WTC11 (cell line): ENCODE results near the gene S1PR5. TPM values are rescaled to one million over a fixed set of nuclear protein-coding genes. Genes with fewer than 3 reads are reported as not detected.

Experiments
- ATAC-seq: fragments of 200-7000 bp; cut with Tn5 transposase; 2 replicates; pipeline ENCODE4 v1.10.0; 2021; ENCODE audit warnings: mild to moderate bottlenecking, moderate library complexity
- CTCF ChIA-PET: fragments of 300-600 bp; sonication (Branson Sonifier 250); formaldehyde crosslinking; loops from one replicate; lab custom pipeline; 2021; ENCODE audit warnings: antibody characterized with exemption; lab: Charles Lee
- POLR2A ChIA-PET: fragments of 350-600 bp; sonication (Branson Sonifier 250); formaldehyde crosslinking; loops from one replicate; lab custom pipeline; 2021; ENCODE audit warnings: antibody characterized with exemption; lab: Charles Lee
- DNase-seq: peaks from one replicate; pipeline ENCODE4 v3.0.0; 2021; ENCODE audit warnings: low spot score
- H3K27ac Mint-ChIP-seq: 2 replicates; pipeline ENCODE4 v1.8.0; 2021; ENCODE audit warnings: mixed read lengths
- H3K27me3 Mint-ChIP-seq: 2 replicates; pipeline ENCODE4 v1.8.0; 2021; ENCODE audit warnings: low read depth, mild to moderate bottlenecking, moderate library complexity, mixed read lengths
- H3K36me3 Mint-ChIP-seq: 2 replicates; pipeline ENCODE4 v1.8.0; 2021; ENCODE audit warnings: mixed read lengths
- H3K4me1 Mint-ChIP-seq: 2 replicates; pipeline ENCODE4 v1.8.0; 2022; ENCODE audit warnings: mixed read lengths
- H3K4me3 Mint-ChIP-seq: 2 replicates; pipeline ENCODE4 v1.8.0; 2021; ENCODE audit warnings: mild to moderate bottlenecking, moderate library complexity, mixed read lengths
- H3K9me3 Mint-ChIP-seq: 2 replicates; pipeline ENCODE4 v1.8.0; 2021; ENCODE audit warnings: mixed read lengths
- ATF1 ChIP-seq: sonication (generic); formaldehyde crosslinking; IDR thresholded peaks from 2 replicates; pipeline ENCODE4 v1.8.1; 2023; ENCODE audit warnings: mild to moderate bottlenecking, moderate library complexity, missing genetic modification reagents
- ATF3 ChIP-seq: sonication (generic); formaldehyde crosslinking; conservative IDR thresholded peaks from 2 replicates; pipeline ENCODE4 v1.8.1; 2022; ENCODE audit warnings: mild to moderate bottlenecking, missing genetic modification reagents
- CBFB ChIP-seq: sonication (generic); formaldehyde crosslinking; IDR thresholded peaks from 2 replicates; pipeline ENCODE4 v1.8.1; 2022; ENCODE audit warnings: mild to moderate bottlenecking, low read depth, missing genetic modification reagents
- CREB1 ChIP-seq: sonication (generic); formaldehyde crosslinking; IDR thresholded peaks from 2 replicates; pipeline ENCODE4 v1.8.0; 2023; ENCODE audit warnings: mild to moderate bottlenecking, missing genetic modification reagents
- CREM ChIP-seq: sonication (generic); formaldehyde crosslinking; IDR thresholded peaks from 2 replicates; pipeline ENCODE4 v1.8.1; 2022; ENCODE audit warnings: mild to moderate bottlenecking, missing genetic modification reagents, moderate library complexity
- ELF4 ChIP-seq: sonication (generic); formaldehyde crosslinking; IDR thresholded peaks from 2 replicates; pipeline ENCODE4 v1.8.1; 2022; ENCODE audit warnings: low read depth, mild to moderate bottlenecking, moderate library complexity, missing genetic modification reagents
- ETV6 ChIP-seq: sonication (generic); formaldehyde crosslinking; IDR thresholded peaks from 2 replicates; pipeline ENCODE4 v1.8.1; 2022; ENCODE audit warnings: mild to moderate bottlenecking, missing genetic modification reagents
- FOXK1 ChIP-seq: sonication (generic); formaldehyde crosslinking; IDR thresholded peaks from 2 replicates; pipeline ENCODE4 v1.8.0; 2022; ENCODE audit warnings: mild to moderate bottlenecking, moderate library complexity, missing genetic modification reagents
- GABPB1 ChIP-seq: sonication (generic); formaldehyde crosslinking; IDR thresholded peaks from 2 replicates; pipeline ENCODE4 v1.8.1; 2023; ENCODE audit warnings: mild to moderate bottlenecking, missing genetic modification reagents
- GRHL2 ChIP-seq: fragments of 250-450 bp; sonication (Bioruptor Pico); IDR thresholded peaks from 2 replicates; pipeline ENCODE4 v1.8.0; 2022; ENCODE audit warnings: mild to moderate bottlenecking, moderate library complexity; ENCODE audit not compliant: insufficient replicate concordance, severe bottlenecking
- HMGA2 ChIP-seq: fragments of 250-450 bp; sonication (Bioruptor Pico); IDR thresholded peaks from 2 replicates; pipeline ENCODE4 v1.4.0; 2021; ENCODE audit warnings: mild to moderate bottlenecking, moderate library complexity
- KAT7 ChIP-seq: sonication (generic); formaldehyde crosslinking; IDR thresholded peaks from 2 replicates; pipeline ENCODE4 v1.8.1; 2023; ENCODE audit warnings: missing genetic modification reagents, mild to moderate bottlenecking, borderline replicate concordance
- MXD4 ChIP-seq: fragments of 250-450 bp; sonication (Bioruptor Pico); IDR thresholded peaks from 2 replicates; pipeline ENCODE4 v1.8.0; 2021; ENCODE audit warnings: mild to moderate bottlenecking, moderate library complexity, borderline replicate concordance
- MYBL2 ChIP-seq: sonication (generic); formaldehyde crosslinking; IDR thresholded peaks from 2 replicates; pipeline ENCODE4 v1.8.1; 2023; ENCODE audit warnings: mild to moderate bottlenecking, moderate library complexity, missing genetic modification reagents
- NFATC4 ChIP-seq: fragments of 250-450 bp; sonication (Bioruptor Pico); IDR thresholded peaks from 2 replicates; pipeline ENCODE4 v1.9.0; 2021; ENCODE audit warnings: mild to moderate bottlenecking
- NFE2L1 ChIP-seq: sonication (generic); formaldehyde crosslinking; IDR thresholded peaks from 2 replicates; pipeline ENCODE4 v1.8.1; 2023; ENCODE audit warnings: missing genetic modification reagents
- NFYB ChIP-seq: sonication (generic); formaldehyde crosslinking; conservative IDR thresholded peaks from 2 replicates; pipeline ENCODE4 v1.8.0; 2022; ENCODE audit warnings: low read depth, missing genetic modification reagents
- PRRX2 ChIP-seq: fragments of 250-450 bp; sonication (Bioruptor Pico); IDR thresholded peaks from 2 replicates; pipeline ENCODE4 v1.8.0; 2021; ENCODE audit warnings: mild to moderate bottlenecking
- RELA ChIP-seq: sonication (generic); formaldehyde crosslinking; IDR thresholded peaks from 2 replicates; pipeline ENCODE4 v1.8.1; 2022; ENCODE audit warnings: missing genetic modification reagents, mild to moderate bottlenecking, borderline replicate concordance
- SMAD3 ChIP-seq: sonication (generic); formaldehyde crosslinking; IDR thresholded peaks from 2 replicates; pipeline ENCODE4 v1.8.0; 2022; ENCODE audit warnings: missing genetic modification reagents, mild to moderate bottlenecking, borderline replicate concordance
- STAT6 ChIP-seq: sonication (generic); formaldehyde crosslinking; conservative IDR thresholded peaks from 2 replicates; pipeline ENCODE4 v1.8.1; 2023; ENCODE audit warnings: mild to moderate bottlenecking, low read depth, missing genetic modification reagents, moderate library complexity
- ZBTB43 ChIP-seq: sonication (generic); formaldehyde crosslinking; IDR thresholded peaks from 2 replicates; pipeline ENCODE4 v1.8.1; 2023; ENCODE audit warnings: mild to moderate bottlenecking, missing genetic modification reagents
- ZNF219 ChIP-seq: sonication (generic); formaldehyde crosslinking; IDR thresholded peaks from 2 replicates; pipeline ENCODE4 v1.8.0; 2023; ENCODE audit warnings: missing genetic modification reagents, mild to moderate bottlenecking, borderline replicate concordance
- ZNF232 ChIP-seq: sonication (generic); formaldehyde crosslinking; IDR thresholded peaks from 2 replicates; pipeline ENCODE4 v1.8.0; 2022; ENCODE audit warnings: mild to moderate bottlenecking, missing genetic modification reagents
- ZNF281 ChIP-seq: sonication (generic); formaldehyde crosslinking; IDR thresholded peaks from 2 replicates; pipeline ENCODE4 v1.8.0; 2023; ENCODE audit warnings: mild to moderate bottlenecking, missing genetic modification reagents
- ZNF423 ChIP-seq: fragments of 250-450 bp; sonication (Bioruptor Pico); IDR thresholded peaks from 2 replicates; pipeline ENCODE4 v2.1.2; 2022; ENCODE audit warnings: mild to moderate bottlenecking, moderate library complexity
- ZNF532 ChIP-seq: fragments of 250-450 bp; sonication (Bioruptor Pico); IDR thresholded peaks from 2 replicates; pipeline ENCODE4 v1.9.0; 2021; ENCODE audit warnings: mild to moderate bottlenecking, borderline replicate concordance
- total RNA-seq: library from RNA; stranded (reverse); gene quantifications from 3 replicates; pipeline ENCODE4 v1.2.3, GENCODE V29; 2021

Gene S1PR5
- total RNA-seq, 1 experiment from 2014 or later, result 5.4 TPM

GRCh38 chr19:10473192-10473591 lies 44.1 kb downstream of the S1PR5 start:
- DNase-seq (no peak), ATAC-seq (no peak)
- Mint-ChIP-seq H3K36me3 (no peaks in the 10 kb centered on the region), H3K4me3 (no peak overlapping the region), H3K27me3 (peaks cover 7% of the 10 kb centered on the region; the same call in 1 of the 2 replicates), H3K27ac (no peak overlapping the region), H3K9me3 (no peaks in the 10 kb centered on the region), H3K4me1 (peaks cover 14% of the 10 kb centered on the region)
- CTCF ChIA-PET, result interaction anchor here (0.8 to 1.2 kb wide), 2 partner anchors 10 to 22 kb away, joined by 3 read pairs; no protein-coding TSS in a partner anchor
- POLR2A ChIA-PET, result no interaction called here
- TF ChIP-seq ZBTB43 (CRISPR knock-in tag) (no peak), CBFB (CRISPR knock-in tag) (no peak), NFYB (CRISPR knock-in tag) (no peak), FOXK1 (CRISPR knock-in tag) (no peak), NFATC4 (CRISPR knock-in tag) (no peak), ZNF232 (CRISPR knock-in tag) (no peak), MXD4 (CRISPR knock-in tag) (no peak), NFE2L1 (CRISPR knock-in tag) (no peak), ELF4 (CRISPR knock-in tag) (no peak), CREB1 (CRISPR knock-in tag) (no peak), ZNF281 (no peak), MYBL2 (CRISPR knock-in tag) (no peak), ZNF423 (CRISPR knock-in tag) (no peak), ATF1 (CRISPR knock-in tag) (no peak), ZNF219 (CRISPR knock-in tag) (no peak), SMAD3 (CRISPR knock-in tag) (no peak), ATF3 (CRISPR knock-in tag) (no peak), PRRX2 (CRISPR knock-in tag) (no peak), KAT7 (CRISPR knock-in tag) (no peak), STAT6 (CRISPR knock-in tag) (no peak)

GRCh38 chr19:10471909-10472308 lies 45.3 kb downstream of the S1PR5 start:
- Mint-ChIP-seq H3K27ac (no peak overlapping the region), H3K27me3 (peaks cover 7% of the 10 kb centered on the region; the same call in 1 of the 2 replicates), H3K36me3 (no peaks in the 10 kb centered on the region), H3K4me1 (peaks cover 18% of the 10 kb centered on the region), H3K9me3 (no peaks in the 10 kb centered on the region), H3K4me3 (no peak overlapping the region)
- ATAC-seq (no peak), DNase-seq (no peak)
- ChIA-PET POLR2A (no interaction called here), CTCF (interaction anchor here (0.6 to 2.5 kb wide), 3 partner anchors 12 to 366 kb away, joined by 3 to 8 read pairs (median 3); no protein-coding TSS in a partner anchor)
- TF ChIP-seq ZNF532 (CRISPR knock-in tag), result no peak
- TF ChIP-seq CBFB (CRISPR knock-in tag), result no peak
- no peak for TF ChIP-seq GABPB1 (CRISPR knock-in tag)
- TF ChIP-seq ETV6 (CRISPR knock-in tag), result no peak
- no peak for TF ChIP-seq CREM (CRISPR knock-in tag)
- TF ChIP-seq HMGA2 (CRISPR knock-in tag), result no peak
- no peak for TF ChIP-seq GRHL2 (CRISPR knock-in tag)
- TF ChIP-seq FOXK1 (CRISPR knock-in tag), result no peak
- no peak for TF ChIP-seq RELA
